Measurements from ENCODE around the gene BICD2.

DNA sequence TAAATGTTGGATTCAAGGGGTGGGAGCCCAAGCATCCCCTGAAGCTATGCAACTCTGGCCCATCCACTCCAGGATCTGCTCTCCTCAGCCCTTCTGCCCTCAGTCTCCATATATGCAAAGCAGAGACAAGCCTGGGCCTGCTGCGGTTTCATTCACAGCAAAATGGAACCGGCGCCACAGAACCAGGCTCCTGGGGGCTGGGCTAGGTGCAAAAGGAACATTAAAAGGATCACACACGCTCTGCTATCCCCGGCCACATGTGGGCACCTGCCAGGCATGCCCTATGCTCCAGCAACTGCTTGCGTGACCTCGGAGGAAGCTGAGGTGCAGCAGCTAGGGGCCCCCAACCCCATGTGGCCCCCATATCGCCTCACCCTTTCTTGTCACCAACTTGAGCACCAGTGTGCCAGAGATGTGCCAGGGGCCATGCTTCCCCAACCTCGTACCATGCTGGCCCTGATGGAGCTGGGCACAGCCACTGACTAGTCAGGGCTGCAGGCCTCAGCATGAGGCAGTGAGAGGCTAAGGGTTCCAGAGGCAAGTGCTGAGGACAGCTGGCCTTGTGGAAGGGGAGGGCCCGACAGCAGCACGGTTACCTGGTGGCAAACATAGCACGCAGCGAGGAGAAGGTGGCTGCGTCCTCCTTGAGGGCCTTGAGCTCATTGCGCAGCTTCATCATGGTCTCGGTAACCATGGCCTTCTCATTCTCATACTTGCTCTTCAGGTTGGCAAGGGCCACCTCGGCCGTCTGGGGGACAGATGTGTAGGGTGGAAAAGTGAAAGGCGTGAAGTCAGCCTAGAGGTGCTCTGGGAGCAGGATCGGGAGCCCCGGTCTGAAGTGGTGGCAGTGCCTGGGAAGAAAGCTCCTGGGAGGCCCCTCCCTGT lies 47.2 kb downstream of the BICD2 start:
- no peak for TF ChIP-seq POLR2A (IDR thresholded peaks at IDR 0.05)
- no peak for TF ChIP-seq CTCF (IDR thresholded peaks at IDR 0.05)

Data from adrenal gland (tissue), 5 donors.